Measurements from ENCODE around the gene KCNJ16.

Gene KCNJ16

DNA sequence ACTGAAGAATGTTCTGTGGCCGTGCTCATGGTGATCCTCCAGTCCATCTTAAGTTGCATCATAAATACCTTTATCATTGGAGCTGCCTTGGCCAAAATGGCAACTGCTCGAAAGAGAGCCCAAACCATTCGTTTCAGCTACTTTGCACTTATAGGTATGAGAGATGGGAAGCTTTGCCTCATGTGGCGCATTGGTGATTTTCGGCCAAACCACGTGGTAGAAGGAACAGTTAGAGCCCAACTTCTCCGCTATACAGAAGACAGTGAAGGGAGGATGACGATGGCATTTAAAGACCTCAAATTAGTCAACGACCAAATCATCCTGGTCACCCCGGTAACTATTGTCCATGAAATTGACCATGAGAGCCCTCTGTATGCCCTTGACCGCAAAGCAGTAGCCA is 57.5 kb downstream of the KCNJ16 start:
- H3K4me3 ChIP-seq (ENCODE audit: low read depth, low read length) = no peak overlapping the region
- no peak for DNase-seq (ENCODE audit: low read depth)
- TF ChIP-seq POLR2A (IDR thresholded peaks at IDR 0.05; ENCODE audit: extremely low read depth, insufficient read length) (no peak), MYC (IDR thresholded peaks at IDR 0.05; ENCODE audit: low read depth, low read length) (no peak)
- TF ChIP-seq, protein P1, sequence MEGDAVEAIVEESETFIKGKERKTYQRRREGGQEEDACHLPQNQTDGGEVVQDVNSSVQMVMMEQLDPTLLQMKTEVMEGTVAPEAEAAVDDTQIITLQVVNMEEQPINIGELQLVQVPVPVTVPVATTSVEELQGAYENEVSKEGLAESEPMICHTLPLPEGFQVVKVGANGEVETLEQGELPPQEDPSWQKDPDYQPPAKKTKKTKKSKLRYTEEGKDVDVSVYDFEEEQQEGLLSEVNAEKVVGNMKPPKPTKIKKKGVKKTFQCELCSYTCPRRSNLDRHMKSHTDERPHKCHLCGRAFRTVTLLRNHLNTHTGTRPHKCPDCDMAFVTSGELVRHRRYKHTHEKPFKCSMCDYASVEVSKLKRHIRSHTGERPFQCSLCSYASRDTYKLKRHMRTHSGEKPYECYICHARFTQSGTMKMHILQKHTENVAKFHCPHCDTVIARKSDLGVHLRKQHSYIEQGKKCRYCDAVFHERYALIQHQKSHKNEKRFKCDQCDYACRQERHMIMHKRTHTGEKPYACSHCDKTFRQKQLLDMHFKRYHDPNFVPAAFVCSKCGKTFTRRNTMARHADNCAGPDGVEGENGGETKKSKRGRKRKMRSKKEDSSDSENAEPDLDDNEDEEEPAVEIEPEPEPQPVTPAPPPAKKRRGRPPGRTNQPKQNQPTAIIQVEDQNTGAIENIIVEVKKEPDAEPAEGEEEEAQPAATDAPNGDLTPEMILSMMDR (IDR thresholded peaks at IDR 0.05; ENCODE audit: low read depth, low read length) = no peak
- TF ChIP-seq, protein P2, sequence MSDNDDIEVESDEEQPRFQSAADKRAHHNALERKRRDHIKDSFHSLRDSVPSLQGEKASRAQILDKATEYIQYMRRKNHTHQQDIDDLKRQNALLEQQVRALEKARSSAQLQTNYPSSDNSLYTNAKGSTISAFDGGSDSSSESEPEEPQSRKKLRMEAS (IDR thresholded peaks at IDR 0.05; ENCODE audit: low read depth, low read length) = no peak

DNA sequence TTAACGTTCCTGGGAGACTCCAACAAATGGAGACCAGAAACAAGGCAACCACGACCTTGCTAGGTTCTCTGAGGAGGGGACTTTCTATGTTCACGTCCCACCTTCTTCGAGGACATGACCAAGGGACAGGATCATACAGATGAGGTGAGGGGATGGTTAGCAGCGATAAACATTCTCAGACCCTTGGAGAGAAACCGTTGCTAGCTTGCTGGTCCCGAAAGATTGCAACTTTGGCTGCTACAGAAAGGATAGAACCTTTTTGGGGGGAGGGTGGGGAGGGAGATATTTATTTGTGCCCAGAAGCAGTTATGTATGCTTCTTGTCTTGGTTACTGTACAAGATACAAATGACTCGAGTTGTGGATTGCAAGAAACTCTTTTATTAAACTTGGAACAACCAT is 59.0 kb downstream of the KCNJ16 start:
- TF ChIP-seq POLR2A (IDR thresholded peaks at IDR 0.05; ENCODE audit: extremely low read depth, insufficient read length) (no peak), MYC (IDR thresholded peaks at IDR 0.05; ENCODE audit: low read depth, low read length) (no peak)
- TF ChIP-seq, protein P1 (IDR thresholded peaks at IDR 0.05; ENCODE audit: low read depth, low read length) = no peak
- TF ChIP-seq, protein P2 (IDR thresholded peaks at IDR 0.05; ENCODE audit: low read depth, low read length) = no peak
- H3K4me3 ChIP-seq (ENCODE audit: low read depth, low read length) = no peak overlapping the region

DNA sequence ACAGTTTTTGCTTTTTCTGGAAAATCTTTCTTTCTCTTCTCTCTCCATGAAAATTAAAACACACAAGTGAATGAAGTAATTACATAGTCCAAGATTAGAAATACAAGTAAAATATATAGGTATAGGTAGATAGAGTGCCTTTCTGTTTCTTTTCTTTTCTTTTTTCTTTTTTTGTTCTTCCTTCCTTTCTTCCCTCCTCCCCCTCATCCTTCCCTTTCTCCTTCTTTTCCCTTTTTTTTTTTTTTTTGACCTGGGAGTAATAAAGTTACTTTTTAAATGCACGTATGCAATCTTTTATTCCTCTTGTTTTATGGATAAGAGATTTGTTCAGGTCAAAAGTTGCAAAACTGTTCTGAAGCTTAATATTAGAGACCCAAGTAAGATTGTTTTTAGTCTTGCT is 59.8 kb downstream of the KCNJ16 start:
- H3K4me3 ChIP-seq (ENCODE audit: low read depth, low read length) = no peak overlapping the region
- no peak for DNase-seq (ENCODE audit: low read depth)
- TF ChIP-seq POLR2A (IDR thresholded peaks at IDR 0.05; ENCODE audit: extremely low read depth, insufficient read length) = no peak
- TF ChIP-seq, protein P1 (IDR thresholded peaks at IDR 0.05; ENCODE audit: low read depth, low read length) = no peak
- TF ChIP-seq, protein P2 (IDR thresholded peaks at IDR 0.05; ENCODE audit: low read depth, low read length) = no peak
- TF ChIP-seq MYC (IDR thresholded peaks at IDR 0.05; ENCODE audit: low read depth, low read length) = no peak

More for the DNA sequence above, 59.0 kb downstream of the KCNJ16 start:
- no peak for DNase-seq (ENCODE audit: low read depth)

DNA sequence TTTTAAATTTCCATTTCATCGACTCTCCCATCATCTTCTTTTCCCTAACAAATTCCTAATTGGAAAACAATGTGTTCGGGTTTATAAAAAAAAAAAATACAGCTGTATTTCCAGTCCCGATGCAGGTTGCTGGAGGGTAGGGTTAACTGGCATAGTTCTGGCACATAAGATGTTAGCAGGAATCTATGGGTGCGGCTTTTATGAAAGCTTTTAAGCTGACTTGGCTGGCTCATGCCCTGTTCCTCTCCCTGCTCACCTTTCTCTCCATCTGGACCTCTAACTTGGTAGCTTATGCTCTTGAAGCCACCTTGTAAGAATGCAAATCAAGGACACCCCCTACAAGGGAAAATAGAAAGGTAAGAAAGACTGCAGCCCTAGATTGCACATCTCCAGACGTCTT is 61.1 kb downstream of the KCNJ16 start:
- no peak for DNase-seq (ENCODE audit: low read depth)
- H3K4me3 ChIP-seq (ENCODE audit: low read depth, low read length) = no peak overlapping the region
- TF ChIP-seq, protein P1 (IDR thresholded peaks at IDR 0.05; ENCODE audit: low read depth, low read length) = no peak
- TF ChIP-seq POLR2A (IDR thresholded peaks at IDR 0.05; ENCODE audit: extremely low read depth, insufficient read length) (no peak), MYC (IDR thresholded peaks at IDR 0.05; ENCODE audit: low read depth, low read length) (no peak)
- TF ChIP-seq, protein P2 (IDR thresholded peaks at IDR 0.05; ENCODE audit: low read depth, low read length) = no peak

DNA sequence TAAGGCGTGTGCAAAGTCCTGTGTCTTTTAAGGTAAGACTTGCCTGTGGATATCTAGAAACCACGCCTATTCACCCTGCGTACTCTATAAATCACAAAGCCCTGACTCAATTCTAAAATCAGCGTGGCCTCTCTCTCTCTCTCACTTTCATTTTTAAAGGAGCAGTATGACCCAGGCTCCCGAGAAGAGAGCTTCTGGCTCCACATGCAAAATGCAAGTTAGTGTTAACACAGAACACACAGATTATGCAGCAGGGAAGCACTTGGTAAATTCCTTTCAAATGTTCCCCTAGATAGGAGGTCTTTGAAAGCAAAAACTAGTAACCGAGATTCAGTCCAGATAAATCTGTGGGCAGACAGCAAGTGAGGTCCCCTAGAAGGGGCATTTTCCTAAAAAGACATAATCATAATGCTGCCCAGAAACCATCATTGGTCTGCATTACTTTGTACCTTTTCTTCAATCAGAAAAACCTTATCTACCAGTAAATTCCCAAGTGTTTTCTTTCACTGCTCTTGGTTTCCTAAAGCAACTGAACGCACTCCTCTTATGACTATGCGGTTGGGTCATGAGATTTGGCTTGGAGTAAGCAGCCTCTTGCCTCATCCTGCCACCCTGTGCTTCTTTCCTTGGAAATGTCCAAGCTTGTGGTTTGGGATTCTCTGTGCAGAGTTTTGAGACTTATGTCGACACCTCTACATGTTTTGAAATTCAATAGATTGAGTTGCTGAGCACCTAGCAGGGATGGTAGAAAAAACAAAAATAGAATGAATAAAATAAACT is 62.6 kb downstream of the KCNJ16 start:
- no peak overlapping the region for H3K4me3 ChIP-seq (ENCODE audit: low read depth, low read length)
- DNase-seq (ENCODE audit: low read depth) = no peak
- no peak for TF ChIP-seq MYC (IDR thresholded peaks at IDR 0.05; ENCODE audit: low read depth, low read length)
- no peak for TF ChIP-seq POLR2A (IDR thresholded peaks at IDR 0.05; ENCODE audit: extremely low read depth, insufficient read length)
- TF ChIP-seq, protein P1 (IDR thresholded peaks at IDR 0.05; ENCODE audit: low read depth, low read length) = no peak
- TF ChIP-seq, protein P2 (IDR thresholded peaks at IDR 0.05; ENCODE audit: low read depth, low read length) = no peak

Measured in NB4 (cell line).